Measurements from ENCODE around the gene CD151.

GRCh38 chr11:788009-788640 is 44.6 kb upstream of the CD151 start:
- no peak for TF ChIP-seq SUZ12 (IDR thresholded peaks at IDR 0.05; ENCODE audit: extremely low read depth, insufficient read depth, insufficient read length)
- no peak for TF ChIP-seq ZNF274 (IDR thresholded peaks at IDR 0.05; ENCODE audit: low read depth, low read length)
- no peak for TF ChIP-seq YY1 (IDR thresholded peaks at IDR 0.05; ENCODE audit: insufficient read depth, insufficient read length)

All from NT2/D1 (cell line).